ENCODE data around the gene NF1.
"Not testable (repeated sequence)": the region's sequence is repeated elsewhere in the genome, so short reads cannot be mapped to it uniquely, and the experiment has no call there.

NF1 gene

DNA sequence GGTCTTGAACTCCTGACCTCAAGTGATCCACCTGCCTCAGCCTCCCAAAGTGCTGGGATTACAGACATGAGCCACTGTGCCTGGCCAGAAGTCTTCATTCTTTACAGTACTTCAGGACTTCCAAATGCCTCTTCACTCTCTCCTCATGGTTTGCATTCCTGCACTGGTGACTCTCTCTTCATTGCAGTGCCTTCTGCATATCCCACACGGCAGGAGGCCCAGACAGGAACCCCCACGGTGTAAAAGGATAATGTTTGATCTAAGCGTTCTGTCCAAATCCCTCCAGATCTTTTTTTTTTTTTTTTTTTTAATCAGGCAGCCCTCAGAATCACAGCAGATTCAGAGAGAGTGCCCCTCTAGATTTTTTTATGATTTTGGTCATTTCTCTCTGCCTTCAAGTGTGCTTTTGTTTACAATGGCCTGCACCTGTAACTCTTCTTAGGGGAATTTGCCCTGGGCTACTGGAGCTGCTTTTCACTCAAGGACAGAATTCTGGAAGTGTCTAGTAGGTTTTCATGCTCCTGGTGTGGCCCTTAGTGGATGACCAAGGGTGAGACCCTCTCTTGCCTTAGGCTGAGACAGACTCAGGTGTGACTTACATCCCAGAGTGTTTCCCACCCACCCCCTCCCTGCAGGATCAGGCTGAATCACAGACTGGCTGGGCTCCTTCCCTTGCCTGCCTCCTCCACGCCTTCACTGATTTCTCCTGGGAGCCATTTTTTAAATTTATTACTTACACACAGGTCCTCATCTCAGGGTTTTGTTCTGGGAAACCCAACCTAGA lies 19.8 kb upstream of the NF1 start:
- no peak for DNase-seq (ENCODE audit: low read depth in 2 of 3, low spot score in 2 of 3)

DNA sequence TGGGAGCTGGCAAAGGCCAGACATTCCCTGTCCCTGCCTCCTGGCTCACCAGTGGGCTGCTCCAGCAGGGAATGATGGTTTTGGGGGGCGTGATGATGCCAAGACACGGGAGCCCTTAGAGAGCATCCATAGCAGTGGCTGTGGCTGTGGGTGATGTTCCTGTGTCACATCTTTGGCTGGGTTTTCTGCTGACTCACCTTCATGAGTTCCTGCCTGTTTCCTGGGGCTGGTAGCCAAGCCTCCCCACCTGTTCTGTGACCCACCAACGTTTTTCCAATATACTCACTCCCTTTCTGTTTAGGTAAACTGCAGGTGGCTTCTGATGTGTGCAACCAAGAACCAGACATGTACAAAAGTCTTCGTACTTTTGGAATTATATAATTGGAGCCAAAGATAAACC lies 16.5 kb upstream of the NF1 start:
- DNase-seq (ENCODE audit: low read depth in 2 of 3, low spot score in 2 of 3): no peak

DNA sequence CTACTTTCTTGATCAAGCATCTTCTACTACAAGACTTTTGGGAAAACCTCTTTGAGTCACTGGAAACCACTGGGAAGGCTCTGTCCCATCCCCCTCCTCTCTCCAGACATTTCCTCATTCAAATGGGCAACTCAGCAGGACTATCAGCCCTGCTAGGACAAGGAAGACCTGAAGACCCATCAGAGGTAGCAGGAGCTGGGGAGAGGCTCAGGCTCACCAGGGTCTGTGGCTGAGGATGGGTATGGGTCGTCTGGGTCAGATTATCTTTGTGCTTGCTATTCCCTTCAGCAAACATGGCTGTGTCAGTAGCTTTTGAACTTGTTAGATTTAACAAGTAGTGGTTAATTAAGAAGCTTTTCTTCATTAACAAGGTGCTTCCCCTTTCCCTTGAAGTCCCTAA lies 15.0 kb upstream of the NF1 start:
- no peak for DNase-seq (ENCODE audit: low read depth in 2 of 3, low spot score in 2 of 3)

DNA sequence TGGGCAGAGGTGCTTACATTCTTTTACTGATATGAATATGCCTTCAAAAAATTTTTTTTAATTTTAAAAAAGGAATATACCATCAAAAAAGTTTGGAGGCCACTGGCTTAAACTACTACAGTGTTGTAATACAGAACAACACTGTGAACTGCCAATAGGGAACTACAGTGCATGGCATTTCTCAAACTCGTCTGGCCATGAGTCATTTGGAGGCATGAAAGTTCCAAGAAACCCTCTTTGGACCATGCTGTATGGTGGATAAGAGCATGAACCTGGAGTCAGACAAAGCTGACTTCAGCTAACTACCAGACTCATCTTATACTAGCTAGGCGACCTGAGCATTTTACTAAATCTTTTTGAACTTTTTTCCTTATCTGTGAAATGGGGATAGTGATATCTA lies 9.2 kb upstream of the NF1 start:
- no peak for DNase-seq (ENCODE audit: low read depth in 2 of 3, low spot score in 2 of 3)

DNA sequence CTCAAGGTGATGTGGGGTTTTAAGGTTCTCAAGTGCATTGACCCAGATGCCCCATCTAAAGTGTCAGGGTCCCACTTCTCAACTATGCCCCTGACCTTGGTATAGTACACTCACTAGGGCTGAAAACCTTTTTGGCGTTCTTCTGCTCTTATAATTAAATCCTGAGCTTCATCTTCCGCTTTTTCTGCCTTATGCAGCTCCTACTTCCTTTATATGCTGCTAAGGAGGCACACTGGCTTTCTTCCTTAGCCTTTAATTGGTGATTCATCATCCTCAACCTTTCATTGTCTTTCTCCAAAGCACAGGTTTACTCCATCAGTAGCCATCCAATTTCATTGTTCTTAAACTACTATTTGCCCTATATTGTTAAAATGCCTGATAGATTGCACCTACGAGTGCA lies 5.3 kb upstream of the NF1 start:
- no peak for DNase-seq (ENCODE audit: low read depth in 2 of 3, low spot score in 2 of 3)

DNA sequence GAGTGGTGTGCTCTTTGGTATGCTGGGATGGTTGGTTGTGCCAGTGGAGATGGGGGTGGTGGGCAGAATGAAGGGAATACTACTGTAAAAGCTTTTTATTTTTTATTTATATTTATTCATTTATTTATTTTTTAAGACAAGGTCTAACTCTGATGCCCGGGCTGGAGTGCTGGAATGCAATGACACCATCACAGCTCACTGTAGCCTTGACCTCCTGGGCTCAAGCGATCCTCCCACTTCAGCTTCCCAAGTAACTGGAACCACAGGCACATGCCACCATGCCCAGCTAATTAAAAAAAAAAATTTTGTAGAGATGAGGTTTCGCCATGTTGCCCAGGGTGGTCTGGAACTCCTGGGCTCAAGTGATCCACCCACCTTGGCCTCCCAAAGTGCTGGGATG lies 4.1 kb upstream of the NF1 start:
- DNase-seq (ENCODE audit: low read depth in 2 of 3, low spot score in 2 of 3): not testable (repeated sequence)

DNA sequence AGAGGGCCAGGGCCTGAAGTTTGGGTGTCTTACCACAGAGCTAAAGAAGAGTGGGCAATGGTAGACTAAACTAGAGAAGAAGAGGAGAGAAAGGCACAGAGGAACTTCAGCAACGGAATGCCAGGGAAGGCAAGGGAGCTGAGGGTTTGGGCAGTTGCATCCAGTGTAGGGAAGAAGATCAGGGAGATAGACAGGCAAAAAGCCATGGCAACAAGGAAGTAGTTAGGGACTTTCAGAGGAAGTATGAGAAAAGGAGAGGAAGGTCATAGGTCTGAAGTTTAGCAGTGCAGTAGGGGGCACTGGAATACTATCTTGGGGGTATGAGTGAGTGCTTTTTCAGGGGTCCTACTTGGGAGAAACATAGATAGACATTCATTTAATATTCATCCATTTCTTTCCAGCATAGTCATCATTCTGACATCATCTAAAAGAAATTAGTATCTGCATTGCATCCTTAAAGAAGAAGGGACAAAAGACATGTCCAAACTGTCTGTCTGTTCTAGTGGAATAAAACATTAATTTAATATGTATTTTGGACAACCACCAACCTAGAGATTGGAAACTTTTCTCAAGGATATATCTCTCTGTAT lies 2.2 kb upstream of the NF1 start:
- no peak for DNase-seq (ENCODE audit: low read depth in 2 of 3, low spot score in 2 of 3)

DNA sequence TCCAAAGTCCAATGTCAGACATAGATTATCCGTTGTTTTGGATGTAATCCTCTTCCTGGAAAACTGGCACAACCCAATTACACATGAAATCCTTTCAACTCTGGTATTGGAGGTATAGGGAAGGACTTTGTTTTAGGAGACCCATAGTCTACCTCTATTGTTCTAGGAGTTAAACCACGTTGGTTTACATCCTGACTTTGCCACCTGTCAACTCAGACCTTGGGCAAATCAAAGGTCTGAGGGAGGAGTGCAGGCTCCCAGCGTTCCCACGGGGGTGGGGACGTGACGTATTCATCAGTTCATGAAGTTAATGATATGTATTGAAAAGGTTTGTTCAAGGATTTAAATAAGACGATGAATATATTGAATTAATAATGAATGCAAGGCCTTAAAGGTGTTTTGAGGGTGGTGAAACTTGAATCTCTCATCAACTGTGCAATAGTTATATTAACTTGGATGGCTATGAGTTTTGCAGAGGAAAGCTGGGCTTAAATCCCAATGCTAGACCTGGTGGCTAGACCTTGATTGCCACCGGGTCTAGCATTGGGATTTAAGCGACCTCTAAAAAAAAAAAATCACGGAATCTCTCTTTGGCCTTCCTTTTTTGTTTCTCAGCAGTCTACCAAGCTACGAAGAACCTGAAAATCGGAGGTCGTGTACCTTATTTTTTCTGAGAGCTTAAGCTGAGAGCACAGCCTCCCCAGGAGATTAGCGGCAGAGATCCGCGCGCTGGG lies 744 bp upstream of the NF1 start:
- no peak for DNase-seq (ENCODE audit: low read depth in 2 of 3, low spot score in 2 of 3)

DNA sequence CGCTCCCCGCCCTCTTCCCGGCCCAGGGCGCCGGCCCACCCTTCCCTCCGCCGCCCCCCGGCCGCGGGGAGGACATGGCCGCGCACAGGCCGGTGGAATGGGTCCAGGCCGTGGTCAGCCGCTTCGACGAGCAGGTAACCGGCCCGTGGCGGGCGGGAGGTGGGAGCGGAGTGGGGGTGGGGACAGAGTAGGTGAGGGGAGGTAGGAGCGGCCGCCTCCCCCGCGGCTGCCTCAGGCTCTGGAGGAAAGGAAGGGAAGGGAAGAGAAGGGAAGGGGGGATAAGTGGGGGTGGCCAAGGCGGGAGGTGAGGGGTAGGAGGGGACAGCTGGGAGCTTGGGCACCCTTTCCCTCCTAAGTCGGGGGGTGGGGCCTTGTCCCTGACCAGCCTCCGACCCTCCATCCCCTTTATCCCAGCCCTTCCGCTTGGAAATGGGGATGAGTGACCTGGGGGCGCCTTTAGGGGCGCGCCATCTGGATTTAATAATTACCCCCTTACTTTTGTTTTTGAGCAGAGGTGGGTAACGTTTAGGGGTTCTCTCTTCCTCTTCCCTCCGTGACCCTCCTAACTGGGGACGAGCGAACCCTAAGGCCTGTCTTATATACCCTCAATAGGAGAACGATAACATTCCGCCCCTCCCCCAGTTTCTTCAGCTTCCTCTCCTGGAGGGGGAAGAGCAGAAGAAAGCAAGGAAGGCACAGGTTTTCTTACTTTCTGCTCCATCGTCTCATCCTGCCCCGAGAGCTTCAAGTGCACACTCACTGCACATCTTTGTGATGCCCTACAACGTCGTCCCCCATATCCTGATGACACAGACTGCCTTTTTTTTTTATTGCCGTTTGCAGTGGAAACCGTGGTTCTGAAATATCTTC lies 694 bp downstream of the NF1 start:
- no peak for DNase-seq (ENCODE audit: low read depth in 2 of 3, low spot score in 2 of 3)

DNA sequence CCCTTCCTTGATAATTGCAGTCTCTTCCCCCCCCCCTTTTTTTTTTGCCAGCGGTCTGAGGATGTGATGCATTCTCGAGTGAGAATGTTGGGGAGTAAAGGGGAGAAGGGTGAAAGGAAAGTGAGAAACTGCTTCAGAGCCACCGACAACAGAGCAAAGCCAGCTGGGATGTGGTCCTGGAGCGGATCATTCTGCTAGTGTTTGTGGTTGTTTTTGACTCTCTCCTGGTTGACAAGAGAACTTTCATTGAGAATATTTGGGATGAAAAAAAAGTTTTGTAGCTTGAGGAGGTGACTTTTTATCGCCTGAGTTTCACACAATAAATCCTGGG lies 1.3 kb downstream of the NF1 start:
- no peak for DNase-seq (ENCODE audit: low read depth in 2 of 3, low spot score in 2 of 3)

DNA sequence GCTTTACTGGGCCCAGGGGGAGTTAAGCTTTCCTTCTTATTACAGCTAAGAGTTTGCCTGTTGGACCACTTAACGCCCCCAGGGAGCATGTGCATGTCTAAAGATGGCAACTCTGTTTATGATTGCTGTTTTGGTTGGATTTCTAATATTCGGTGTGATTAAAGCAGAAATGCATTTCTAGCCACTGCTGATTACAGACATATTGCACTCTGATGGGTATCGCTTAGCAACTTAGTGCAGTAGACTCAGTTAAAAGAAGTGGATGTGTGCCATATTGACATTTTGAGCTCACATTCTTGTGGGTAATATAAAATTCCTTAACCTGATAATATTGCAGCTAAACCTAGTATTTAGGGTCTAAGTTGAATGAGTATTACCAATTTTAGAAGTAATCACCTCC lies 4.2 kb downstream of the NF1 start:
- no peak for DNase-seq (ENCODE audit: low read depth in 2 of 3, low spot score in 2 of 3)

DNA sequence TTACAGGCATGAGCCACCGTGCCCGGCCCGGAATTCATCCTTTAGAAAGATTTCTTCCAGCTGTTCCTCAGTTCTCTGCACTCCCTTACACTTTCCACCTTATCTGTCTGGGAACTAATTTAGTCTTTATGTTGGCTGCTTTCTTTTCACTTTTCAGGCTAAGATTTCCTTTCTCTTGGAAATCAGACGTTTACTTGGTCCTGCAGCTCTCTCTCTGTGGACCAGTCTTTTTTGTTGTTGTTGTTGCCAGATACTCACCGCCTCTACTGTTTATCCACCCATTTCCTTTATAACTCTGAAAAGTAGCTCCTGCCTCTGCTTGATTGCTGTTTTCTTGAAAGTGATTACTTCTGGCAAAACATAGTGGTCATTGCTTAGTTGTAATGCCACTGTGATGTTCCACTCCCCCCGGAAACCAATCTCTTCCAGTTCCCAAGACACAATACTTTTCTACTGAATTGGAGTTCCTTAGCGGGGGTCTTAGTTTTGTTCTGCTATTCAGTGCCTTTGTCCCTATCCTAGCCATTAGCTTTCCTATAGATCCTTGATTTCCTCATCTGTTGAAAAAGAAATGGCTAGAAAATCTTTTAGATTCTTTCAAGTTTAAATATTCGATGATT lies 6.2 kb downstream of the NF1 start:
- DNase-seq (ENCODE audit: low read depth in 2 of 3, low spot score in 2 of 3): no peak

DNA sequence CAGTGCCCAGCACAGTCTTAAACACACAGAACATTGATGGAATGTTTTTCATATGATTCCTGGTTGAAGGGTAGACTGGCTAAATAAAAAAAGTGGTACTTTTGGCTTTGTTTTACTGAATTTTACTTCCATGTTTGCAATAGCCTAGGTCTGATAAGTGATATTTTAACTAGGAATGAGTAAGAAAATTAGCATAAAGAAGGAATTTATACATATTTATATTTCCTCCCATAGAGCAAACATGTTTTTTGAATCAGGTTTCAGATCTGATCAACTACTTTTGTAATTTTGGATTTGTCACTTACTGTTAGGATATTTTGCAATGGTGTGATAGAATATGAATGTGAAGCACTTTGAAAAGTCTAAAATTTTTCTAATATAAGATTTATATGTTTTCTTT lies 7.2 kb downstream of the NF1 start:
- DNase-seq (ENCODE audit: low read depth in 2 of 3, low spot score in 2 of 3): no peak

DNA sequence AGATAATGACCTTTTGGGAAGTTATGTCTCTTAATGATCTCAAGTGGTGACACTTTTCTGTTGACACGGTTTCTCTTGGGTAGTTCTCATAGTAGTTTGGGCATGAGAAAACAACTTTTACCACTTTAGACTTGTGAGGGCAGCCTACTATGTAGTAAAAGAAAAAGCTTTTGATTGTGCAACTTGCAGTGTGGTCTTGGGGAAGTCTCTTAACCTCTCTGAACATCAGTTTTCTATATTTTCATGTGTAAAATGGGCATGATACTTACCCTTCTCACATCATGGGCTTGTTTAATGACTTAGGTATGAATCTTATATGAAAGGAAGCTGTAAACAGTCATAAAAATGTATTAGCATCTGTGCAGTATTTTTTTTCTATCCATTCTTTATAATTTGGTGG lies 11.2 kb downstream of the NF1 start:
- DNase-seq (ENCODE audit: low read depth in 2 of 3, low spot score in 2 of 3): no peak

DNA sequence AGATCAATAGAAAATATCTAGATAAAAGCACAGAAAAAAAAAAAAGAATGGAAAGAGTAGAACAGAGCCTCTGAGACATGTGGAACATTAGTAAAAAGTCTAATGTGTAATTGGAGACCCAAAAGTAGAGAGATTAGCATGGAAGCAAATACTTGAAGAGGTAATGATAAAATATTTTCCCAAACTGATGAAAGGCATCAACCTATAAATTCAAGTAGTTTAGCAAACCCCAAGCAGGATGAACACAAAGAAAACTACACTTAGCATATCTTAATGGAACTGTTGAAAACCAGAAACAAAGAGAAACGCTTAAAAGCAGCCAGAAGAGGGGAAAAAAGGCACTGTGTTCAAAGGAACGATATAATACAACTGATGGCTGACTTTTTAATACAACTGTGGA lies 16.4 kb downstream of the NF1 start:
- no peak for DNase-seq (ENCODE audit: low read depth in 2 of 3, low spot score in 2 of 3)

DNA sequence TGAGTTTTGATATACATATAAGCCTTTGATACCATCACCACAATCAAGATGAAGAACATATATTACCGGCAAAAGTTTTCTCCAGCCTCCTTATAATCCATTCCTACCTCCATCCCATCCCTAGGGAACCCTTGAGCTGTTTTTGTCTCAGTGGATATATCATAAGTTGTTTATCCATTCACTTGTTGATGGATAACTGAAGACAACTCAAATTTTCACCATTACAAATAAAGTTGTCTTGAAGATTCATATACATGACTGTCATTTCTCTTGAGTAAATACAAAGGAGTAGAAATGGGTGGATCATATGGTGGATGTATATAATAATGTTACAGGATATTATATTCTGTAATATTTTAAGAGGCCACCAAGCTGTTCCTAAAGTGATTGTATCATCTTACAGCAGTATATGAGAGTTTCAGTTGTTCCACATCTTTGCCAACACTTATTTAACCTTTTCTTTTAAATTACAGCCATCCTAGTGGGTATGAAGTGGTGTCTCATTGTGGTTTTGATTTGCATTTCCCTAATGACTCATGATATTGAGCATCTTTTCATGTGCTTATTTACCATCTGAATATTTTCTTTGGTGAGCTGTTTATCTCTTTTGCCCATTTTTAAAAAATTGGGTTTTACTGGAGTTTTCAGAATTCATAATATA lies 17.4 kb downstream of the NF1 start:
- DNase-seq (ENCODE audit: low read depth in 2 of 3, low spot score in 2 of 3): no peak

DNA sequence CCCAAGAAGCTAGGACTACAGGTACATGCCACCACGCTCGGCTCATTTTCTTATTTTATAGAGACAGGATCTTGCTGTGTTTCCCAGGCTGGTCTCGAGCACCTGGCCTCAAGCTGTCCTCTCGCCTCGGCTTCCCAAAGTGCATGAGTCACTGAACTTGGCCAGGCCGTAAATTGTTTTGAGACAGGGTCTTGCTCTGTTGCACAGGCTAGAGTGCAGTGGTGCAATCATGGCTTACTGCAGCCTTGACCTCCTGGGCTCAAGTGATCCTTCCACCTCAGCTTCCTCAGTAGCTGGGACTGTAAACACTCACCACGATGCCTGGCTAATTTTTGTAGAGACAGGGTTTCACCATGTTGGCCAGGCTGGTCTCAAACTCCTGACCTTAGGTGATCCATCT lies 18.6 kb downstream of the NF1 start:
- DNase-seq (ENCODE audit: low read depth in 2 of 3, low spot score in 2 of 3): not testable (repeated sequence)

DNA sequence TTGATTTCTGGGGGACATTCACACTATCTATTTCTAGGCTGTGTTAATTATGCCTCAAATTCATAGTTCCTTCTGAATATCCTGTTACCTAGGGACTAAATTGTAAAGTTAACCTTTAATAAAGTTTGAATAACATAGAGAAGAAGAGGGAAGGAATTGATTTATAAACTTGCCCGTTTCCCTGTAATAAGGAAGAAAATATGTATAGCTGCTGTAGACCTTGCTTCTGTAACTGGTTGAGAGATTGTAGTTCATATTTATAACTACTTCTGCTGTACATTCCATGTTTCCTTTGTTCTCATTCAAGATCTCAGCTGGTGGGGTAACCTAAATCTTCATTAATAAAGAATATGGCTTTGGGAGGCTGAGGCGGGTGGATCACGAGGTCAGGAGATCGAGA lies 19.2 kb downstream of the NF1 start:
- no peak for DNase-seq (ENCODE audit: low read depth in 2 of 3, low spot score in 2 of 3)

DNA sequence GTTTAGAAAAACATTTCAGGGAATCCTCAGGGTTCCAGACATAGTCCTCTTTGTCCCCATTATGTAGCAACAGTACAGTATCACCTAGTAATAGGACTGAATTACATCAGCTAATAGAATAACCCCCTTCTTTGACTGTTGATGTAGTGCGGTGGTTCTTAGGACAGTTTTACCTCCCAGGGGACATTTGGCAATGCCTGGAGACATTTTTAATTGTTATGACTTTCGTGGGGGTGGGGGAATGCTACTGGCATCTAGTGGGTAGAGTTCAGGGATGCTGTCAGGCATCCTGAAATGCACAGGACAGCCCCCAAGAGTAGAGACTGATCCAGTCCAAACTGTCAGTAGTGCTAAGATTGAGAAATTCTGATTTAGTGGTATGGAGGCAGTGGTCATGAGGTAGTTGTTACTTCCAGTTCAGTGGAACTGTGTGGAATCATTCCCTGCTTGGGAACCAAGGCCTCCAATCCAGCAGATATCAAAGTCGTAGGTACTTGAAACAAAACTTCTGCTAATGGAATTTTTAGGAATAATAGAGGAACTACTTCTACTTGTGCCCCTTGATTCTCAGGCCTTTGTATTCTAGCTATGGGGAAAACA lies 20.3 kb downstream of the NF1 start:
- no peak for DNase-seq (ENCODE audit: low read depth in 2 of 3, low spot score in 2 of 3)

DNA sequence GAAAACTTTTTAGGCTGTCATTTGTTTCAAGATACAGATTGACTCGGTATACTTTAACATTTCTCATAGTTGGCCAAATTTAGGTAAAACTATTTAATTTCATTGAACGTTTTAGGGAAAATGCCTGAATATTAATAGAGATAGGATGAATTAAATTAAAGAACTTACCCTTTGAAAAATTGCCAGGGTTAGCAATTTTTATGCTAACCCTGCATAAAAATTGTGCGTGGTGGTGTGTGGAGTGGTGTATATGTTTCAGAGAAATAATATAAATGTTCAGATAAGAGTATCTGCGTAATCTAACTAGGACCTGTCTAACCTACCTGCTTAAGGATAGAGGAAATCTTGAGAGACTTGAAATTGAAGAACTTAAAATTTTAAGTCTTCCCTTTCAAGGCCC lies 21.4 kb downstream of the NF1 start:
- no peak for DNase-seq (ENCODE audit: low read depth in 2 of 3, low spot score in 2 of 3)

Data from activated CD8-positive, alpha-beta memory T cell treated with anti-CD3 and anti-CD28 coated beads for 48 hours (primary cell).